ENCODE data around the gene RACGAP1.

The RACGAP1 gene

DNA sequence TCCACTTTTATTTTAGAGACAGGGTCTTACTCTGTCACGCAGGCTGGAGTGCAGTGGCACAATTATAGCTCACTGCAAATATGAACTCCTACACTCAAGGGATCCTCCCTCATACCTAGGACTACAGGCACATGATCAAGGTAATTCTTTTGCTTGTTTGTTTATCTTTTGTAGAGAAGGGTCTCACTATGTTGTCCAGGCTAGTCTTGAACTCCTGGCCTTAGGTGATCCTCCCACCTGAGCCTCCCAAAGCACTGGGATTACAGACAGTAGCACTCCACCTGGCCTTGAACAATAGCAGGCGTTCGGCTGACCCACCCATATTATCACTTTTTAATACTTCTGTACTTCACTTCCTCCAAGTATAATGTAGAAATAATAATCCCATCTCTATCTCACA lies 1.4 kb upstream of the RACGAP1 start:
- TF ChIP-seq GATA1 (IDR thresholded peaks at IDR 0.05; ENCODE audit: low read depth, low read length) (no peak), POLR2A (IDR thresholded peaks at IDR 0.05; ENCODE audit: low read length) (no peak)
- DNase-seq, result no peak

DNA sequence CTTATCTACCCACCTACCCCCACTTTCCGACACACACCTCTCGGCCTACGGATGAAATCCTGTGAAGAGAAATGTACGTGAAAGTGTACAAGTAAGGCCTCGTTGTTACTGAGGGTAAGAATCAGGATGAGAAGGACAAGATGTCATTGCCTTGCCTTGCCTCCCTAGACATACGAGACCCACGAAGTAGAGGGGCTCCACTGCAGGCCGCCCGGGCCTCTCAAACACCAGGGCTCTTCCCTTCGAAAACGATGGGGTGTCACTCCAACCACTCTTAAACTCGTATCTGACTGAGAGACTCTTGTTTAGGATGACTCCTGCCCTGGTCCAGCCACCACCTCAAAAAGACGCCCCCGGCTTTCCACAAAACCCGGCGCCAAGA lies 498 bp downstream of the RACGAP1 start:
- DNase-seq, result peak; percentile 69 to 81
- TF ChIP-seq POLR2A (IDR thresholded peaks at IDR 0.05; ENCODE audit: low read length) (no peak), GATA1 (IDR thresholded peaks at IDR 0.05; ENCODE audit: low read depth, low read length) (no peak)

DNA sequence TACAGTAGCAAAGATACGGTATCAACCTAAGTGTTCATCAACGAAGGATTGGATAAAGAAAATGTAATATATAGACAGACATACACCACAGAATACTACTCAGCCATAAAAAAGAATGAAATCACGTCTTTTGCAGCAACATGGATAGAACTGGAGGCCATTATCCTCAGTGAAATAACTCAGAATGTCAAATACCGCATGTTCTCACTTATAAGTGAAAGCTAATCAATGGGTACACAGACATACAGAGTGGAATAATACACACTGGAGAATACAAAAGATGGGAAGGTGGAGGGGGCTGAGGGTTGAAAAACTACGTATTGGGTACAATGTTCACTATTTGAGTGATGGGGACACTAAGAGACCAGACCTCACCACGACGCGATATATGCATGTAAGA lies 1.1 kb downstream of the RACGAP1 start:
- no peak for DNase-seq
- TF ChIP-seq POLR2A (IDR thresholded peaks at IDR 0.05; ENCODE audit: low read length), result no peak
- TF ChIP-seq GATA1 (IDR thresholded peaks at IDR 0.05; ENCODE audit: low read depth, low read length), result no peak

DNA sequence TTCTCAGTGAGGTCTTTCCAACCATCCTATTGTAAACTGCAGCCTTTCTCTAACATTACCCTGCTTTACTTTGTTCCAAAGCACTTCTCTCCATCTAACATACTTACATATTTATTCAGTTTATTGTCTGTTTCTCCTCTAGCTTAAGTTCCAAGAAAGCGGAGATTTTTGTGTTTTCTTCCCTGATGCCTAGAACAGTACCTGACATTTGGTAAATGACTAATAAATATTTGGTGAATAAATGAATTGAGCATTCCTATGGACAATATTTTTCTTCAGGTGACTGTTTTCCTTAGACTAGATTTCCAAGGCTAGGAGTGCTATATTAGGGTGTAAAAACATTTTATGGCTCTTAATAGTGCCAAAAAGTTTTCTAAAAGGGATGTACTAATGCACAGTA lies 2.4 kb downstream of the RACGAP1 start:
- no peak for DNase-seq
- no peak for TF ChIP-seq GATA1 (IDR thresholded peaks at IDR 0.05; ENCODE audit: low read depth, low read length)
- no peak for TF ChIP-seq POLR2A (IDR thresholded peaks at IDR 0.05; ENCODE audit: low read length)

DNA sequence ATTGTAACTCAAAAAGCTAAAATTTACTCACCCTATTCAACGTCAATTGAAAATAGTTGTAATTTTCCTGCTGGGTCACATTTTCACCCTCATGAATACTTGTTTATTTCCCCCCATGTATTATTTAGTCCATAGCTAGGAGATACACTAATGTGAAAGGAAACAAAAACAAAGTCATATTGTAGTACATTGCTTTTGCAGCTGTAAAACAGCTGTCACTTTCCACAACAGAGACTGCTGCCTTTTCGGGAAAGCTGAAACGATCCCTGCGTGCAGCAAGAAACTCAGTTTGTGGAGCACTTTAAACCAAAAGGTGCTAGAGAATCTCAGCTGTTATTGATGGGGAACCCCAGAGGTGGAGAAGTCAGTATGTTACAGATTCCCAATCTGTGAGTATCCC lies 4.3 kb downstream of the RACGAP1 start:
- TF ChIP-seq POLR2A (IDR thresholded peaks at IDR 0.05; ENCODE audit: low read length), result no peak
- TF ChIP-seq GATA1 (IDR thresholded peaks at IDR 0.05; ENCODE audit: low read depth, low read length), result no peak
- no peak for DNase-seq

DNA sequence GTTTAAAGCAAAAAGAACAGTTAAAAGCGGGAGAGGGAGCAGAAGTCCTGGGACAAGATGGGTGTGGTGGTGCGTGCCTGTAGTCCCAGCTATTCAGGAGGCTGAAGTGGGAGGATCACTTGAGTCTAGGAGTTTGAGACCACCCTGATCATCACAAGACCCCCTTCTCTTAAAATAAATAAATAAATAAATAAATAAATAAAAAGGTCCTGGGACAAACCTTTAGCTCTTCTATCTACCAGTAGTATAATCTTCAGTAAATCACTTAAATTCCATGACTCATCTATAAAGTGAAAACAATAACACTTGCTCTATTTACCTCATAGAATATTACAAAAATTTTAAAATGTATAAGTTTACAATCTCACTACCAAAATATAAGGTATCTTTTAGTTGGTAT lies 5.8 kb downstream of the RACGAP1 start:
- no peak for TF ChIP-seq POLR2A (IDR thresholded peaks at IDR 0.05; ENCODE audit: low read length)
- no peak for DNase-seq

DNA sequence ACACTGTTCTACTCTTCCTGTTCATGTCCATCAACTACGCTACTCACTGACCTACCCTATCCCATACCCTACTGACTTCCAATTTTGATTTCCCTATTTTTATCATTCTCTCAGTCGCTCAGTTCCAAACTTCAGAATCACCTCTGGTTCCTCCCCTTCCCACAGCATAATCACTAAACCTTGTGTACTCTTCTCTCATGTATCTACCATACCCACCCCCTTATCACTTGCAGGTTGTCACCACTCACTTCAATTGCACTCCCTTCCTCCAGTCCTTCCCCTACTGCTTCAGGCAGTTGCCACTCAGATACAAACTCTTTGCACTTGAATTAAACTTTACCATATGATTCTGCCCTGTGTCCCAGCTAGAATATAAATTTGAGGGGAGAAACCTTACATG lies 6.3 kb downstream of the RACGAP1 start:
- peak in 1 of 2 experiments; percentile 17 for DNase-seq

DNA sequence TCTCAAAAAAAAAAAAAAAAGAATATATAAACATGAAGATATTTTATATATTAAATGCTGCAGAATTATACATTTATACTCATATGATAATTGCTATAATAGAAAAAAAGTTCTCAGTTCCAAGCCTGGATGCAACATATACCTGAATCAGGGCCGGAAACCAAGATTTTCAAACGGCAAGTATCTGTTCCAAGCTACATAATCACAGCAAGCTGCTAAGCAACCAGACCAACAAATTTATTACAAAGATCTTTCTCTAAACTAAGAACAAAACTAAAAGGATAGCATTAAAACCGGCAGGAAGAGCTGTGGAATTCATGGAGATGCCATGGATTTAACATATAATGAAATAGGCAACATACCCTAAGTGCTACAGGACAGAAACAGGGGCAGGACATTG lies 7.1 kb downstream of the RACGAP1 start:
- DNase-seq, result no peak
- no peak for TF ChIP-seq POLR2A (IDR thresholded peaks at IDR 0.05; ENCODE audit: low read length)
- TF ChIP-seq GATA1 (IDR thresholded peaks at IDR 0.05; ENCODE audit: low read depth, low read length), result no peak

More for the DNA sequence above, 6.3 kb downstream of the RACGAP1 start:
- no peak for TF ChIP-seq POLR2A (IDR thresholded peaks at IDR 0.05; ENCODE audit: low read length)
- no peak for TF ChIP-seq GATA1 (IDR thresholded peaks at IDR 0.05; ENCODE audit: low read depth, low read length)

DNA sequence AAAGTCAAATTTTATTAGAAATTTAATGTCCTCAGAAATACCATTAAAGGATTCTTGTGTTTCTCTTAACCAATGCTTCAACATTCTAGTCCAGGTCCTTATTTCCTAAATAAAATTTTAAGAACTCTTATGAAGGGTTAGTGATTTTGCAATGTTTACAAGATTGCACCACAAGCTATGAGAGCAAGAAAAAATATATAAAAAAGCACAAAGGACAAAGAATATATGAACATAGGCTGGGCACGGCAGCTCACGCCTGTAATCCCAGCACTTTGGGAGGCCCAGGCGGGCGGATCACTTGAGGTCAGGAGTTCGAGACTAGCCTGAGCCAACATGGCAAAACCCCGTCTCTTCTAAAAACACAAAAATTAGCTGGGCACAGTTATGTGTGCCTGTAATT lies 7.7 kb downstream of the RACGAP1 start:
- no peak for TF ChIP-seq GATA1 (IDR thresholded peaks at IDR 0.05; ENCODE audit: low read depth, low read length)
- TF ChIP-seq POLR2A (IDR thresholded peaks at IDR 0.05; ENCODE audit: low read length), result no peak
- DNase-seq, result no peak

DNA sequence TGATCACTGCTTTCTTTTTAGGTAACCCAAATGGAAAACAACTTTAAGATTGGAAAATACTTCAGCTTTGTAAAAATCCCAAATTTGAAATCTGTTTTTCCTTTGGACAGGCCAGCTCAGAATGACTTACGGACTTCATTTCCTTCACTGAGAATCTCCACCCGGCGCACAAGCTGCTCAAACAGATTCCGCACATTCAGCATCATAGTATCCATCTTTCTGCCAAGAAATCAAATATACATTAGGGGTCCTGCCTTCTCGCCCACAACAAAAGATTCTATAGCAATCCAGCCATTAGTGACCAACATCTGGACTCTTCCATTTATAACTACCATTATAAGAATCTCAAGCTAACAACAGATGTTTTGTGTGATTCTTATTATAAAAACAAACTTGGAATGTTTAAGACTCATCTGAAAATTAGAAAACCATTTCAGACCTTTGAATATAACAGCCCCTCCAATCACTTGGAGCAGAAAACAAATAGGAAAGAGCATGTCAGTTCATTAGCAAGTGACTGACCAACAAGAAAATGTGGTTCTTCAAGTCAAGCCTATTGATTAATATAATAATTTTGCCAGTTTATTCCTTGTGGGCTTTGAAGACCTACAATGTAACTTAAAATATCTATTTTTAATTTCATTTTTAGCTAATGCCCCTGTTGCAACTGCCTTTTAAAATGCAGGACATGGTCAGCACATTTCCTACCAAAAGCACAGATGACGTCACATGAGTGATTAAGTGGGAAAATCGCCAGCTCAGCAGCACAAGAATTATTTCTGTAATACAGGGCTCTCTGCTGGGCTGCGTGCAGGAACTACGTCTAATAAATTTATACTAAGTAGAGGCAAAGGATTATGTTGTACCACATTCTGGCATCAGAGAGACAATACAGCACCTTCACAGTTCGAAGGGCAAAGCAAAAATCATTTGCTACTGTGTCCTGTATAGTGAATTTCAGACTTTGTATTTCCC lies 8.5 kb downstream of the RACGAP1 start:
- peak in 1 of 2 experiments; percentile 29 for DNase-seq
- TF ChIP-seq GATA1 (IDR thresholded peaks at IDR 0.05; ENCODE audit: low read depth, low read length), result no peak
- TF ChIP-seq POLR2A (IDR thresholded peaks at IDR 0.05; ENCODE audit: low read length), result no peak

DNA sequence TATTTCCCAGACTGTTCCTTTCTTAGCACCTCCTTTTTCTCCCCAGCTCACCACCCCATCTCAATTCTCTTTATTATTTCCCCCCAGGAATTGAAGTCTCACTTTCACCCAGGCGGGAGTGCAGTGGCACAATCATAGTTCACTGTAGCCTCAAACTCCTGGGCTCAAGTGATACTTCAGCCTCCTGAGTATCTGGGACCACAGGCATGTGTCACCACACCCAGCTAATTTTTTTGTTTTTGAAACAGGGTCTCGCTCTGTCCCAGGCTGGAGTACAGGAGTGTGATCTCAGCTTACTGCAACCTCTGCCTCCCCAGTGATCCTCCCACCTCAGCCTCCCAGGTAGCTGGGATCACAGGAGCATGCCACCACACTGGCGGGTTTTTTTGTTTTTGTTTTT lies 11.0 kb downstream of the RACGAP1 start:
- no peak for TF ChIP-seq POLR2A (IDR thresholded peaks at IDR 0.05; ENCODE audit: low read length)
- TF ChIP-seq GATA1 (IDR thresholded peaks at IDR 0.05; ENCODE audit: low read depth, low read length), result no peak
- DNase-seq, result no peak

DNA sequence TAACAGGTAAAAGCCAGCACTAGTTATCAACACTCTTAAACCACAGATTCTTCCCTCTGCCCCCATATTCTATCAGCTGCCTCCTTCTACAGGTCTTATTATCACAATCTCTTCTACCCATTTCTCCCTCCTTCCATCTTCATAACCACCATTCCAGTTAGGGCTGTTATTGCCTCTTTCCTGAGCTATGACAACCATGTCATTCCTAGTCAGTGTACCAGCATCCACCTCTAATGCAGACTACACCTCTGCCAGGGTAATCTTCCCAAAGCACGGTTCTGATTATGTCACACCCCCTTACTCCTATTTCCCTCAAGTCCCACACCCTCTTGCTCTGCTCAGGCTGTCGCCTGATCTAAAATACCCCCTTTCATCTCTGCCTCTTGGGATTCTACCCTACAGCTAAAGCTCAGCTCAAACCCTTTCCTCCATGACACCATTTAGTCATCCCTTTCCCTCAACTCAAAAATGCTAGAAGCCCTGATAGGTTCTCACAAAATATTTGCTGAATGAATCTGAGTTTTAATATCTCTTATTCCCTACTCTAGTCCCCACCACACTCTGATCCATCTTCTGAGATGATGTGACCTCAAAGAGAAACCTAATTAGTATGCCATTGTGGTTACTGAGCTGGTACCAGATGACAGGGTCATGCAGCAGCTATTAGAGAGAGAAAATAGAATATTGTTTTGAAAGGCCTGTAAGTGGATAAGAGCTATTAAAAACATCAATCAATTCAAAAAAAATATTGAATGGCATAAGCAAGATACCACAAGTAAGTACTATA lies 11.7 kb downstream of the RACGAP1 start:
- DNase-seq, result no peak
- TF ChIP-seq GATA1 (IDR thresholded peaks at IDR 0.05; ENCODE audit: low read depth, low read length) (no peak), POLR2A (IDR thresholded peaks at IDR 0.05; ENCODE audit: low read length) (no peak)

DNA sequence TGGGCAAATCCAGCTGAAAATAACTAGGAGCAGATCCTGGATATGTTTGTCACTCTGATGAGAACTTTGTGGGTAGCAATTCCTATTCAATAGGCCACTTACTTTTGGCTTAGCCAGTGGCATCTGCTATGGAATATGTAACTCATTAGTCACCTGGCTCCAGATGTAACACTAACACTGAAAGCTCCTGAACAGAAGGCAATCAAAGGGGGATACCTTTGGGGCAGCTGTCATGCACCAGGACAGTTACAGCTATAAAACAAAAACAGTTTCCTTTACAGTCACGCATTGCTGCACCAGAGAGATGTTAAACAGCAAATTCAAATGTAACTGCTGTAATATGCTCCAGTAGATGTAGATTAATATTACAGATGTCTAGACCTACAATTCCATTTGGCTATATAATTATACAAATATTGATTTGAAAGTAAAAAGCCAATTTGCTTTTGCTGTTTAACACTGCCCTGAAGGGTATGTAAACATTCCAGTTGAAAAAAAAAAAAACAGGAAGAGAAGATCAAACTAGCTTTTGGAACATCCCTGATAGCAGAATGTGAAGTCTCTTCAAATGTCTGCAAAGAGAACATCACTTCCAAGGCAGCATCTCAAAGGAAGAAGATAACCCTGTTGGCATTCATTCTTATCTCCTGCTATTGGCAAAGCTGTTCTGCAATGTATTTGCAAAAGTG lies 18.4 kb downstream of the RACGAP1 start:
- TF ChIP-seq POLR2A (IDR thresholded peaks at IDR 0.05; ENCODE audit: low read length) (no peak), GATA1 (IDR thresholded peaks at IDR 0.05; ENCODE audit: low read depth, low read length) (no peak)
- DNase-seq, result no peak

DNA sequence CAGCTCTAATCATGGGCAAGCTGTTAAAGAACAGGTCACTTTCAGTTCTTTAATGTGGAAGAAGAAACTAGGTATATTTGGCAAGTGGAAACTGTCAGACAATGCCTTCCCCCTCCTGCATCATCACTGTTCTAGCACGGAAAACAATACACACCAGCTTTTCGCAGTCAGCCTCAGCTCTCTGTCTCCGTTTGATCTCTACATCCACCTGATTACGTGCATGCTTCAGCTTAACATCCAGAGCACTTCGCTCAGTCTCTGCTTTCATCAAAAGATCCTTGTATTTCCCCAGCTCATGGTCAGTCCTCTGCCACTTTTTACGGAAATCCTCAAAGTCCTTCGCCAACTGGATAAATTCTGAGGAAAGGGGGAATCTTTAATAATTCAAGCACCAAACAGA lies 19.0 kb downstream of the RACGAP1 start:
- TF ChIP-seq POLR2A (IDR thresholded peaks at IDR 0.05; ENCODE audit: low read length) (no peak), GATA1 (IDR thresholded peaks at IDR 0.05; ENCODE audit: low read depth, low read length) (no peak)
- DNase-seq, result no peak
